ENCODE data around the gene SORCS3.

Gene SORCS3

DNA sequence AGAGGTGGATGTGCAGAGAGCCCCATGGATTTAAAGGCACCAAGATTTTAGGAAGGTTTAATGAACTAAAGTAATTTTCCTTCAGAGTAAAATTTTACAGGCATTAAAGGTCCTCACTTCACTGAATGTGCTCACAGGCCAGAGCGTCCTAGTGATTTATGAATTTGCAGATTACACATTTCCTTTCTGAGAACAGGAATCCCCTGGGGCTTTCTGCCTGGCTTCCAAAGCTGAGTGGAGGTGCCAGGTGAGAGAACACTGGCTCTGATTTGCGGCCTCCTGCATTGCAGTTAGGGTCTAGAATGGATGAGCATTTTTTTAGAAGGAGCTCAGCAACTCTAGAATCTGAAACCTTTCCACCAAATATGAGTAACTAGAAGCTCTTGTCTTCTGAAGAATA, 194.3 kb downstream of the SORCS3 start:
- no peak for DNase-seq (ENCODE audit: low read depth, low spot score)

GRCh38 chr10:104842704-104843103, 201.6 kb downstream of the SORCS3 start:
- no peak for DNase-seq (ENCODE audit: low read depth, low spot score)

- DNase-seq (ENCODE audit: low read depth, low spot score): no peak
These were observed 203.0 kb downstream of the SORCS3 start for GRCh38 chr10:104844073-104844472.

GRCh38 chr10:104850023-104850422, 208.9 kb downstream of the SORCS3 start:
- no peak for DNase-seq (ENCODE audit: low read depth, low spot score)

DNA sequence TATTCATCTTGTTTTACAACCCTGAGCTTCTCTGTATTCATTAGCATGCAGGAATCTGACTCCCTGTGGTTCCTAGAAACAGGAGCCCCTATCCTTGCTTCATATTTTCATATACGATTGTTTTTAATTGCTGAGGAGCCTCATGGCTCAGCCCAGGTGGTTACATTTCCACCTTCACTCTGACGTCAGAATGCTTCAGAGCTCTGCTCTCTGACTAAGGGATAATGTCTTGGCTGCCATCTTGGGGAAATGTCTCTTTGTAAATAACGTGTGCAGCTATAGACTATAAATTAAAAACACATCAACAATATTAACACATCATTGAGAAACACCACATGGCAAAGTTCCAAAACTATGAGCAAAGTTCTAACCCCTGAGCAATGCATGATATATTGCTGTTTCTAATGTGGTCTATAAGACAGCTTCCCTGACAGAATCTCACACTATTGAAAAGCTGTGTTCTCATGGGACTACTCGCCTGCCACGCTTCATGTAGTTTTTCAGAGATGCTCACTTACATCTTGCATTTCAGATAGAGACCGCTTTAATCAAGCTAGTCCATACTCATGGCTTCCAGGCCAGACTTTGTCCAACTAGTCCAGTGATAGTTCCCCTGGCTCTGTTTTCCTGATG, 227.0 kb downstream of the SORCS3 start:
- no peak for DNase-seq (ENCODE audit: low read depth, low spot score)

GRCh38 chr10:104872691-104873090, 231.6 kb downstream of the SORCS3 start:
- no peak for DNase-seq (ENCODE audit: low read depth, low spot score)

- DNase-seq (ENCODE audit: low read depth, low spot score): no peak
These were observed 232.1 kb downstream of the SORCS3 start for GRCh38 chr10:104873161-104873560.

GRCh38 chr10:104875561-104875960, 234.5 kb downstream of the SORCS3 start:
- DNase-seq (ENCODE audit: low read depth, low spot score): no peak

GRCh38 chr10:104880624-104881398, 239.7 kb downstream of the SORCS3 start:
- DNase-seq (ENCODE audit: low read depth, low spot score): no peak

- no peak for DNase-seq (ENCODE audit: low read depth, low spot score)
These were observed 240.7 kb downstream of the SORCS3 start for GRCh38 chr10:104881740-104882139.

GRCh38 chr10:104892879-104893617, 252.0 kb downstream of the SORCS3 start:
- no peak for DNase-seq (ENCODE audit: low read depth, low spot score)

- DNase-seq (ENCODE audit: low read depth, low spot score): no peak
These were observed 252.6 kb downstream of the SORCS3 start for GRCh38 chr10:104893701-104894100.

DNA sequence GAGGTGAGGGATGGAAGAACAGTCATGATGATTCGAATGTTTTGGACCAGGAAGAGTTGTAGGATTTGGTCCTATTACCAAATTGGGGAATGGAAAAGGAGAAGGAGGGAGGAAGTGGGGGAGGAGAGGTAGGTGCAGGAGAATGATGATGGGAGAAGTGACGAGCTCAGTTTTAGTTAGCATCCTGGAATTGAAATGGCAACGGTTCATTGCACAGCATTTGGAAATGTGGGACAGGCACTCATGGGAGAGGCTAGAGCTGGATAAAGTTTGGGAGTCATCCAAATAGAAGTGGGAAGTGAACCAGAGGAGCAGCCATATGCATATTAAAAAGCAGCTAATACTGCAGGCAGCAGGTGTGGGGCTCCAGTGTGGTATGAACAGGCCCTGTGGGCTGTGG, 253.6 kb downstream of the SORCS3 start:
- DNase-seq (ENCODE audit: low read depth, low spot score): no peak

DNA sequence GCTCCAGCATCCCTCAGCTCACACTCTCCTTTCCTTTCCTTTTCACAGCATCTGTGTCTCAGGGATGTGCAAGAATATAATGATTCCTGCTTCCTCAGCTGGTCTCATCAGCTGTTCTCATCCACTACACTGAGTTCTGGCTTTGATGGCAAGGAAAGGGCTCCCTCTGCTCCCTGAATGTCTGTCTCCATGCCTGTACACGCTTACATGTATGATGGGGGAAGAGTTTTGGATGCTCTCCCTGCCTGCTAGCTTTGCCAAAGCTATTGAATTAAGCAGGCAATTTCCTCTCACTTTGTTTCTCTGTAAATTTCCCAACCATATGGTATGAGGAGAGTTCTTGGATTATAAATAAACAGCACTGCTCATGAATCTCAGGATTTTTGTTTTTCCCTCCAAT, 254.5 kb downstream of the SORCS3 start:
- no peak for DNase-seq (ENCODE audit: low read depth, low spot score)

DNA sequence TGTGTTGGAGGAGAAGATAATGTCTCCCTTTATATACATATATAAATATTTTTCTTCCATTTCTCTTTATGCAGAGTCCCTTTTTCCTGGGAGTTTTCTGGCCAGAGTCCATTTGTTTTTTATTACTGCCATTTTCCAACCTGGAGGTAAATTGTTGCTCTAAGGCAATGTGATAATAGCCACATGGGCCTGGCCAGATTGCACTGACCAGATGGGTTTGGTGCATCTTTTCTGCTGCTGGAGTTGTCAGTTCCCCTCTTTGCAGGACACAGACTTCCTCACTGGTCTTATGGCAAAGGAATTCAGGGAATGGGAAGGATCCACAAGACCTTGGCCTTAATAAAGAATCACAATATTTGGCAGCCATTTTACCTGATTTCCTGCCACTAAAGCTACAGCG, 254.9 kb downstream of the SORCS3 start:
- no peak for DNase-seq (ENCODE audit: low read depth, low spot score)

- DNase-seq (ENCODE audit: low read depth, low spot score): no peak
These were observed 256.6 kb downstream of the SORCS3 start for GRCh38 chr10:104897696-104898095.

GRCh38 chr10:104899779-104900178, 258.7 kb downstream of the SORCS3 start:
- DNase-seq (ENCODE audit: low read depth, low spot score): no peak

GRCh38 chr10:104903433-104903832, 262.3 kb downstream of the SORCS3 start:
- no peak for DNase-seq (ENCODE audit: low read depth, low spot score)

- DNase-seq (ENCODE audit: low read depth, low spot score): no peak
These were observed 263.7 kb downstream of the SORCS3 start for GRCh38 chr10:104904753-104905323.

- DNase-seq (ENCODE audit: low read depth, low spot score): no peak
These were observed 265.0 kb downstream of the SORCS3 start for GRCh38 chr10:104906112-104906511.

DNA sequence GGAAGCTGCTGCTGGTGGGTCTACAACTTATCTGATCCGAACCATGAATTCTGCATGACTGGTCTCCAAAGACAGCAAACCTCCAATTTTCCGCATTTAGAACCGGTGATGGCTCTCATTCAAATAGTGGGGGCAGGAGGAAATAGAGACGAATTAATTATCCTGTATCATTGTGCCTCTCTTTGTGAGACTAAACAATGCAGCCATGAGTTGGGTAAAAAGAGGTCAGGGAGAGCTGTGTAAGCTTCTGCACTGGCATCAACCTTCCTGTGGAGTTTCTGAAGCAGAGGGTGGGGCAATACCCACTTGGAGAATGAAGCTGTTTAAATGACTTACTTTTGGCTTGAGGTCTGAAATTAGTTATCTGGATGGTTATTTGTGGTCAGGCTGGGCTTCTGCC, 266.4 kb downstream of the SORCS3 start:
- no peak for DNase-seq (ENCODE audit: low read depth, low spot score)

DNA sequence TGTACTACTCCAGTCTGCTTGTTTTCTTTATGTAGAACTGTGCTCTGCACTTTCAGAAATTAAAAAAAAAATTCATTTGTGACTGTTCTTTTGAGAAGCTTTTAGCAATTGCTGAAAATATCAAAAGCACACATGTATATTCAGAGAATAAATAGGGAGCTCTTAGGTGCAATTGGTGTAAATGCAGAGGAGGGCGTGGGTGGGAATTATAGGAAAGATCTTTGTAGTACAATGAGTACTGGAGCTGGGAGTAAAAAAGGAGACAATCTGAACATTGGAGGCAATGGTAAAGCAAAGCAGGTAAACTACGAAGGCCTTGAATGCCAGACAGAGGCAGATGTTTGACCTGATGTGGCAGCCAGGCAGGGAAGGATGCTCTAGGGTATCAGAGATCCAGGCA, 267.5 kb downstream of the SORCS3 start:
- no peak for DNase-seq (ENCODE audit: low read depth, low spot score)

Data from smooth muscle cell of the brain vasculature (primary cell).